HG03378 (cell line): ENCODE results near the gene NOL3.

ENCODE experiments used
- ATAC-seq: cut with Tn5 transposase; IDR thresholded peaks from one replicate; pipeline ENCODE4 v1.9.1; 2021; ENCODE audit warnings: mild to moderate bottlenecking, moderate library complexity; ENCODE audit not compliant: unreplicated experiment

NOL3 gene

DNA sequence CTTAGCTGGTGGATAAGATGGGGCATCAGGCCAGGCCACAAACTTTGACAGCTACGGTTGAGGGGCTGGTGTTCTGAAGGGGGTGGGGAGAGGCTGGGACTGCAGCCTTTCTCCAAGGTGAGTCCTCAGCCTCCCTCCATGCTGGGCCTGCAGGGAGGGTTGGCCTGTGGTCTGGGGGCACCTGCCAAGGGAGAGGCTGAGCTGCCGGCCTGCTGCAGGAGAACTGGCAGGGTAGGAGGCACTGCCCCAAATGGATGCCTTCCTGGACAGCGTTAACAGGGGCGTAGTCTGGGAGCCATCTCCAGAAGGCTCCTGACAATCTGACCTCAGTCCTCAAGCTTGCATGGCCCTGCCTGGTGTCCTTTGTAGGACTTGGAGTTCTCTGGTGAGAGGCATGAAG lies 33.7 kb downstream of the NOL3 start:
- no peak for ATAC-seq

DNA sequence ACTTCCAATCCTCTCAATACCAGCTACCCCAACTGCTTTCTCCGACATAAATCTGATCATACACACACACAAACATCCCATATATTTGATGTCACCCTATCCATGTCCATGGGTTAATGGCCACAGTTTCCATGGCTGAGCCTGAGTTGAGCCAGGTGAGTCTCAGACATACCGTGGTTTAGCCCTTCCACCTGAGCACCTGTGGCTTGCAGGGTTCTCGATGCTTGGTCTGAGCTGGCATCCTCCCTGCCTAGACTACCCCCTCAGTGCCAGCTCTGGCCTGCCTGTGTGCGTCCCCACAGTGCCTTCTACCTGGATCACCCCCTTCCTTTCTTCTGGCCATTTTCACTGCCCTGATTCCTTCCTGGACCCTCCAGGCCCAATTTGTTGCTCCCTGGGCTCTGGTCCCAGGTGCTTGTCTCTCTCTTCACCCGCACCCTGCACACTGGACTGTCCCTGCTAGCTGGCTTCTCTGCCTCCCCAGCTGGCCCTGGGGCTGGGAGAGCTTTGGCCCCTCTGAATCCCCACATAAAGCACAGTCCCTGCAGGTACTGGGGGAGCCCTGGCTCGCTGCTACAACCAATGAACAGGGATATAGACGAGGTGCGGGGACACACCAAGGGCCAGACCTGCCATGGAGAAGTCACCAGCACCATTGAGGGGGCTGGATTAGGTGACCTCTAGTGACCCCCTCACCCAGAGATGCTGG lies 35.9 kb downstream of the NOL3 start:
- ATAC-seq = no peak

DNA sequence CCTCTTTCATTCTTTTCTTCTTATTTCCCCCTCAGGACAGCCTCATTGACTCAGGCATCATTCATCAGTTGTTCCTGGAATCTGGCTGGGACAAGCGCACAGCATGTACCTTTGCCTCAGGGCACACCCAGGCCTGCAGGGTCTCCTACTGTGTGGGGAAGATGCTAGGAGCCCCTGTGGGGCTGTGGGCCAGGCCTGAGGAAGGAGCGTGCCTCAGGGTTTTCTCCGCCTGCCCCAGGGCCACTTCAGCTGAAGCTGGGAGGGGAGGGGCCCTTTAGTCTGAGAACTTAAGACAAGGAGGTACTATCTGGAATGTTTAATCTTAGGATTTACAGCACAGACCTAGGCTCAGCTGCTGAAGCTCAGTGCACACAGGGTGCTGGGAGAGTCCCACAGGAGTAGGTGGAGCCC lies 36.5 kb downstream of the NOL3 start:
- ATAC-seq = no peak

DNA sequence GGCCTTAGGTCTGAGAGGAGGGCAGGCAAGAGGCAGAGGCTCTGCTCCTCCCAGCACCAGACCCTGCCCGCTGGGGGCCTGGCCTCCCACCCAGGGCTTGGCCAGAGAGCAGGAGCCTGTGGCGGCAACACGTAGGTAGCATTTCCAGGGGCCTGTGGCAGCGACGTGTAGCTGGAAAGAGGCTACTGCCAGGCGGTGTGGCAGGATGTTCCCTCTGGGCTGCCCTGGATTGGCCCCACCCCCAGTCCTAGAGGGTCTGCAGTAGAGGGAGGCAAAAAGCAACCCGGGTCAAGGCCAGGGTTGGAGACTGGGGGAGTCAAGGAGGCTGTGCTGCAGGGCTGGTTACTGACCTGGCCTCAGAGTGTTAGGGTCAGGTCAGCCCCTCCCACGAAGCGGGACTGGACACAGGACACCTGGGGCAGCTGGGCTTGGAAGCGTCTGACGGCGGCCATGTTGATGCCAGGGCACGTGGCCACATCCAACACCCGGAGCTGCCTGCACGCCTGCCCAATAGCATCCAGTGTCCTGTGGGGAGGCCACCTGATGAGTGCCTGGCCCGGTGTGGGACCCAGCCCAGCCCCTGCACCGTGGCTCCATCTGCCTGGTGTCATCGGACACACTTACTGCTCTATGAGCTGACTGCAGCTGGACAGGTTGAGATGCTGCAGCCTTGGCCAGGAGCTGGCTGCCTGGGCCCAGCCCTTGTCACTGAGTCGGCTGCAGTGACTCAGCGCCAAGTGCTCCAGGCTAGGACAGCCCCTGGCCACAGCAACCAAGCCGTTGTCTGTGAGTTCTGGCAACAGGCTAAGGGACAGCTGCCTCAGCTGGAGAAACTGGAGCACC lies 37.1 kb downstream of the NOL3 start:
- no peak for ATAC-seq

DNA sequence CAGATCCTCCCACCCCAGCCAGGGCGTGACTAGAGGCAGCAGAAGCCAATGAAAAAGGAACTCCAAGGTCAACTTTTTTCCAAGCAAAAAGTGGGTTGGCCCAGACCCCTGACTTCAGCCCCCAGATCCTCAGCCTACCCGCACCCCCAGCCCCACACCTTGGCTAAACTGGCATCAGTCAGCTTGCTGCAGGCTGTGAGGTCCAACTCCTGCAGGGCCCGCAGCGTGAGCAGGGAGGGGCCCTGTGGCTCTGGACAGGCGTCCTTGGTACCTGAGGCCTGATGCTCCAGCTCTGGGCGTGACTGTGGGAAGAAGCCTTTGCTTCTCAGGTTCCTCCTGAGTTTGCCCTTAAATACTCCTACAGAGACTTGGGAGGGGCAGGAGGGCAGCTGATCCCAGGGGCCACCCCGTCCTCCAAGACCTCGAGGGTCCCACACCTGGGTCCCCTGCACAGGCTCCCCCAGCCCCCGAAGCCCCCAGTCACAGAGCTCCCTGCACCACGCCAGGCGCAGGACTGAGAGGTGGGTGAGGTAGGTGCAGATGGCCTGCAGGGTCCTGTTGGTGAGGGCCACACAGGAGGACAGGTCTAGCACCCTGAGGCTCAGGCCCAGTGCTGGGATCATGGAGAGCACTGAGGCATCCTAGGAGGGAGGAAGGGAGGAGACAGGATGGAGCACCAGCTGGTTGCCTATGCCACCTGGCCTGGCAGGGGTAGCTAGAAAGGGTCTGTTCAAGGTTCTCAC lies 38.0 kb downstream of the NOL3 start:
- ATAC-seq = no peak

DNA sequence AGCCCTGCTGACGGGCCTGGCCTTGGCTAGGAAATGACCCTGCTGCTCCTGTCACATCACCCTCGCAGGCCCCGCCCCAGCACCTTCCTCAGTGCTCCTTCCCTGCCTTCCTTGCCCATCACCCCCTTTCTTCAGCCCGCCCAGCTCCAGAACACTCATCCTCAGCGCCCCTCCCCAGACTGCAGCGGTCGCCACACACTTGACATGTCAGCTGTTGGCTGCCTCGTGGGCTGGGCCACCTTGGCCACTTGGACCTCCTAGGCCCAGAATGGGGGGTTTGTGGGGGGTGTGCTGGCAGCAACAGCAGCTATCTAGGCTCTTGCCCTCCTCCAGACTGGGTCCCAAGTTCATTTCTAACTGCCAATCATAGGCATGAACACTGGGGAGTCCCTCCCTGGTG lies 39.2 kb downstream of the NOL3 start:
- no peak for ATAC-seq

DNA sequence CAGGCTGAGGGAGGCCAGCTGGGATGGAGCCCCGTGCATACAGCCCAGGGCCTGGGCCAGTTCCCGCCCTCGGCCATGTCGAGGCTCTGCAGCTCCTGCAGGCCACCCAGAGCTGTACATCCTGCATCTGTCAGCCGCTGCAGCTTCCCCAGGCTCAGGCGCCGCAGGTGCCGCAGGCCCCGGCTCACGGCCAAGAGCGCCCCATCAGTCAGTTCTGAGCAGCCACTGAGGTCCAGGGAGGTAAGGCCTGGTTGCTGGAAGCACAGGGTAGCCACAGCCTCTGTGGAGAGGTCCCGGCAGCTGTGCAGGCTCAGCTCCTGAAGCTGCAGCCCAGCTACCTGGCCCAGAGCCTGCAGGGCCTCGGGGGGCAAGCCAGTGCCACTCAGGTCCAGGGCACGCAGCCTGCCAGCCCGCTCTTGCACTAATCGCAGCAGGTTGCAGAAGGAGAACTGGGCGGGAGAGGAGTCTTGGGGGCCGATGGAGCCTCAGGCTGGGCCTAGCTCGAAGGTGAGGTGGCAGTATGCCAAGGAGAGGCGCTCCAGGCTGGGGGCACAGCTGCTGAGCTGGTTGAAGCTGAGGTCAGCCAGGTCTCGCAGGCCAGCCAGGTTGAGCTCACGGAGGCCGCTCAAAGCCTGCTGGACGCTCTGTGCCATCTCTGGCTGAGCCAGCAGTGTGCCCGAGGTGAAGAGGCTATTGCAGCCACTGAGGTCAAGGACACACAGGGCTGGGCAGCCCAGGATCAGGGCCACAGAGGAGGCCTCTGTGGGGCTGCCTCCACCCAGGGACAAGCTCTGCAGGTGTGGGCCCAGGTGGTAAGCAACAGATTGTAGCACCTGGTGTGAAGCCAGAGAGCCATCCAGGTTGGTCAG lies 40.0 kb downstream of the NOL3 start:
- no peak for ATAC-seq

DNA sequence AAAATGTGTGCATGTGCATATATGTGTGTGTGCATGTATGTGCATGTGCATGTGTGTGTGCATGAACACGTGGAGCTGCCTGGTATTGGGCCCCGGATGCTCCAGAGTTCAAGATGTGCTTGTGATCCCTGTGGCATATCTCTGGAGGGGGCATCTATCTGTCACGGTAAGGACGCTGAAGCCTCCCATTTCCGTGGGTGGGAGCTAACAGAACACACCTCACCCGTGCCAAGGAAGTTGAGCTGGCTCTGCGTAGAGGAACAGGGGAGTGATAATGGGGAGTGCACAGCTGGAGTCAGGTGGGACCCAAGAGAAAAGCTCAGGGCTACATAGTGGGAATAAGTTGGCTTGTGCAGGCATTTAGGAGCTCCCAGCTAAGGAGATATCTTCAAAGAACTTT lies 41.3 kb downstream of the NOL3 start:
- no peak for ATAC-seq

DNA sequence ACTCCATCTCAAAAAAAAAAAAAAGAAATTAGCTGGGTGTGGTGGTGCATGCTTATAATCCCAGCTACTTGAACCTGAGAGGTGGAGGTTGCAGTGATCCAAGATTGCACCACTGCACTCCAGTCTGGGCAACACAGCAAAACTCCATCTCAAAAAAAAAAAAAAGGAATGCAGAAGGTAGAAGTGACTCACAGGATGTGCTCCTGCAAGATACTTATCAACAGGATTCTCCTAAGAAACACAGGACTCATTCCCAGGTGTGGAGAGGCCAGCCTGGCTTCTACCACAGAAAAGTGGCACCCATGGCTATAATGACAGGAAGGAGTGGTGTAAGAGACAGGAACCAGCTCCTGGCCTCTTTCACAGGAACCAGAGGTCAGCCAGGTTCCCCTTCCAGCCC lies 42.4 kb downstream of the NOL3 start:
- no peak for ATAC-seq

DNA sequence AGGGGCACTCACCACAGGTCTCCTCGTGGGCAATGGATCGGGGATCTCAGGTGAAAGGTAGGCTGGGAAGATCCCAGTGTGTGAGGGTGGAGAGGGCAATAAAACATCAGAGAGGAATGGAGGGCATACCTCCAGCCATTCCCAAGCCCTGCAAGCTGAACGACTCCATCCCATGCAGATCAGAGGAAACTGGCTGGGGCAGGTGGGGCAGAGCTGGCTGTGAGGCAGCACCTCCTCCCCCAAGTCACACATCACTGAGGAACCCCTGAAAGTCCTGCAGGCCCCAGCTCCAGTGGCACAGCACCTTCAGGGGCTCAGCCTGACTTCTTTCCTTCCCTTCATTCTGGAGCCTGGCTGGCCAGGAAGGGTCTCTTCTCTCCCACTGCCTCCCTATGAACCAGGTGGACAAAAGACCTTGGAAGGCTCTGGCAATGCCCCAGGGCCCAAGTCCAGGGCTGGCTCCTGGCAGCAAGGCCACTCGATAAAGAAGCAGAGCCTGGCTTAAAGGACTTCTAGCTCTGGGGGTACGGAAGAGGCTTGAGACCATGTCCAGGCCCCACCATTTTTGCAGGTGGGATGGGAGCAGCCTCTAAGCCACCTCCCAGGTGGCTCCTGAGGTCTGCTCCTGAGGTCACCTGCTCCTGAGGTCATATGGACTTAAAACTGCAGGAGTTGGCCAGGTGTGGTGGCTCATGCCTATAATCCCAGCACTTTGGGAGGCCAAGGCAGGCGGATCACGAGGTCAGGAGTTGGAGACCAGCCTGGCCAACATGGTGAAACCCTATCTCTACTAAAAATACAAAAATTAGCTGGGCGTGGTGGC lies 43.1 kb downstream of the NOL3 start:
- no peak for ATAC-seq

DNA sequence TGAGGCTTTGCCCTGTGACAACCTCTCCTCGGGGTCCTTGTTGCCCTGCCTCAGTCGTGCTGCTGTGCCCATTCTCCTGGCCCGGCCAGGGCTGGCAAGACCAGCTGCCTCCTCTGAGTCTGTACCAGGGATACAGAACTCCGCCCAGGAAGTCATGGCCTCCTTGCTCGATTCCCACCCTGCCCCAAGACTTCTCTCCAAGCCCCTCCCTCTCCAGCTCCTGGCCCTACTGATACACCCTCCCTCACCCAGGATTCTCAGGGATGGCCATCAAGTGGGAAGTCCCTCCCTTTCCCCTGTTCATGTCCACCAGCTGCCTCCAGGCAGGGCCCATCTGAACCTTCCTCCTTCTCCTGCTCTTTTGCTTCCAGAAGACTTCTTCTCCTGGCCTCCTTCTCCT lies 45.4 kb downstream of the NOL3 start:
- ATAC-seq = no peak

DNA sequence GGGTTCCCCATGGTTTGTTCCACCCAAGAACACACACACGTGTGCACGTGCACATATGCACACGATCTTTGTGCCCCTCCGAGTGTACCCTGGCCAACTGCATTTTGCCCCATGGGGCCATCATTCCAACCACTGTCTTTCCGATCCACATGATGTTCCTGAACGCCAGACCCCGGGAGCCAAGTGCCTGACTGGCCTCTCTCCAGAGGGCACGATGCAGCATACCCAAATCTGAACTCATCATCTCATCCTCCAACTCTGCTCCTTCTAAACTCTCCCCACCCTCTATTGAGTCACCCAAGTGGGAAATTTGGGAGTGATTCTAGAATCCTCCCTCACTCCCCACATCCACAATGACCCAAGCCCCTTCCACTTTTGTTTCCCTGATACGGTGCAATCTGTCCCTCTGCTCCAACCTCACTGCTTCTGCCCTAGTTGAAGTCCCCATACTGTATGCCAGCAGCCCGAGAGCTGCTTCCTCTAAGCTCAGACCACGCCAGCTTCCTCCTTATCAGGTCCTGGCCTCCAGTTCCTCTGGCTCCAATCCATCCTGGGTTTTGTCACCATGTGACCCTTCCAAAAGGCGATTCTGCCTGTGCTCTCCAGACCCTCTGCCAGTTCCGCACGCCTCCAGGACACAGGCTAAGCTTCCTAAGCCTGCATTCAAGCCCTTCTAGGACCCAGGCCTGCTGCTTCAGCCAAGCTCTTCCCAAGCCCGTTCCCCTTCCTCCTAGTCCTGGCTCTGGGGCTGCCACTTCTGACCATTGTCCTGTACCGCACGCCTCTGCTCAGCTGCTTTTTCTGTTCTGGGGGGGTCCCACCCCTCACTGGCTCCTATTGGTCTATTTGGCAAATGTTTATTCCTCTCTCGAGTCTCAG lies 46.5 kb downstream of the NOL3 start:
- no peak for ATAC-seq

DNA sequence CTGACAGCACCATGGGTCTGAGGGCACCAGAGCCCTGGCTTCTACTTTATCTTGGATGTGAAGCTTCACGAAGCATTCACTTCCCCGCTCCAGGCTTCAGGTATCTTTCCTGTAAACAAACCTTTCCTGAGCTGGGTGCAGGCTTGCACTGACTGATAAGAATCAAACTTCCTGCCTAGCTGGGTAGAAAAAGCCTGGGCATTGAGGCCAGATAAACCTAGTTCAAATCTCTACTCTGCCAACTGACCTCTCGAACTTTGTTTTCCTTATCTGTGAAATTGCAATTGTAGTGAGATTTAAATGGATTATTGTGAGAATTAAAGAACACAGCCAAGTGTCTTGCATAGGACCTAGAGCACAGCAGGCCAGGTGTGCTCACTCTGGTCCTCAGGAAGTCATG lies 53.7 kb downstream of the NOL3 start:
- no peak for ATAC-seq
